Subcutaneous adipose tissue (tissue), 4 donors: Measurements from ENCODE around the gene PIK3CG. TPM values are rescaled to one million over a fixed set of nuclear protein-coding genes. Genes with fewer than 3 reads are reported as not detected.

ENCODE experiments used
- CTCF ChIP-seq: fragments of 450-650 bp; IDR thresholded peaks from one replicate; pipeline ENCODE4 v1.5.1; 2016; ENCODE audit warnings: low read depth, mild to moderate bottlenecking, control low read depth, antibody characterized with exemption, moderate library complexity
- total RNA-seq, 4 donors: library from RNA; depleted of rRNA; stranded (reverse); fragments of >200 nt; gene quantifications; one replicate each; pipeline ENCODE4 v1.1.0, GENCODE V29; 2016

The PIK3CG gene
- total RNA-seq, 4 donors from 2014 or later = 5.7 to 20.1 (median 10.1) TPM

GRCh38 chr7:106827626-106828025 is 37.5 kb upstream of the PIK3CG start:
- no peak for TF ChIP-seq CTCF

GRCh38 chr7:106829496-106829895 is 35.6 kb upstream of the PIK3CG start:
- no peak for TF ChIP-seq CTCF

- TF ChIP-seq CTCF = no peak
Measured at GRCh38 chr7:106836816-106837215, 28.3 kb upstream of the PIK3CG start.

GRCh38 chr7:106839511-106839910 is 25.6 kb upstream of the PIK3CG start:
- no peak for TF ChIP-seq CTCF

- TF ChIP-seq CTCF = no peak
Measured at GRCh38 chr7:106840342-106840741, 24.7 kb upstream of the PIK3CG start.

GRCh38 chr7:106841896-106842390 is 23.1 kb upstream of the PIK3CG start:
- no peak for TF ChIP-seq CTCF

- TF ChIP-seq CTCF = no peak
Measured at GRCh38 chr7:106844279-106844997, 20.6 kb upstream of the PIK3CG start.
